NCI-H2029 (cell line): ENCODE measurements around the gene CFHR2.

ENCODE experiments used
- DNase-seq: peaks from one replicate; lab custom pipeline; 2025; lab: John Stamatoyannopoulos, UW

CFHR2 gene

DNA sequence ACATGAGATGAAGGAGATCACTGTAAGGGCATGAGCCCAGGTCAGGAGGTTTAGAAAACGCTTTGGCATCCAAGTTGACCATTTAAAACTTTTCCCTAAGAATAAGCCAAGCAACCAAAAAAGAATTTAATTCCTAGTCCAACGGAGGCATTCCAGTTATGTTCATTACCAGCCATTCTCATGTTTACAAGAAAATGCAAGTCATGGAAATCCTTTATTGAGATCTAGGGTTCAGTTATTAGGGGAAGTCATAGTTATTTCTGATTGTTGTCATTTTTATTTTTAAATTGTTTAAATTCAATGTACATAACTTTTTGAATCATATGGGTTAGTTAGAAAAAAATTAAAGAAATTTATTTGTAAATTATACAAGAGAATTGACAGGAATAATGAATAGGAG, 58.3 kb downstream of the CFHR2 start:
- DNase-seq = no peak

DNA sequence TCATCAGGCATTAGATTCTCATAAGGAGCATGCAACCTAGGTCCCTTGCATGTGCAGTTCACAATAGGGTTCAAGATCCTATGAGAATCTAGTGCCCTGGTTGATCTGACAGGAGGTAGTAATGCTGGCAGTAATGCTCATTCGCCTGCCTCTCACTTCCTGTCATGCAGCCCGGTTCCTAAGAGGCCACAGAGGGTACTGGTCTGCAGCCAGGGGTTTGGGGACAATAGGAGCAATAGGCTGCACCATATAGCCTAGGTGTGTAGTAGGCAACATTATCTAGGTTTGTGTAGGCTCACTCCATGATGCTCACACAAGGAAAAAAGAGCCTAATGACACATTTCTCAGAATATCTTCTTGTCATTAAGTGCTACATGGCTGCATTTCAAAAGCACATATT, 59.6 kb downstream of the CFHR2 start:
- DNase-seq = no peak

DNA sequence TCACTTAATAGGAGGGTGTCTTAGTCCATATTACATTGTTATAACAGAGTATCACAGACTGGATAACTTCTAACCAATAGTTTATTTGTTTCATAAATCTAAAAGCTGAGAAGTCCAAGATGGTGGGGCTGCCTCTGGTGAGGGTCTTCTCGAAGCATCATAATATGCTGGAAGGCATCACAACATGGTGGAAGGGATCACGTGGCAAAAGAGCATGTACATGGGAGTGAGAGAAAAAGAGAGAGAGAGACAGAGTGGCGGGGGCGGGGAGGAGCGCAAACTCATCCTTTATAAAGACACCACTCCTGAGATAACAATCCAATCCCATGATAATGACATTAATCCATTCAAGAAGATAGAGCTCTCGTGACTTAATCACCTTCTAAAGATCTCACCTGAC, 65.3 kb downstream of the CFHR2 start:
- no peak for DNase-seq
